ACC112 (cell line): ENCODE measurements around the gene ZNF260.

ENCODE experiments used
- H2AFZ ChIP-seq: fragments of 200-600 bp; sonication (generic); one replicate; pipeline ENCODE4 v1.6.0; 2017; ENCODE audit warnings: antibody characterized with exemption, low read length; ENCODE audit not compliant: unreplicated experiment
- H3K27ac ChIP-seq: fragments of 200-600 bp; sonication (generic); 2 replicates; pipeline ENCODE4 v1.5.1; 2014; ENCODE audit warnings: low read depth, mild to moderate bottlenecking, antibody characterized with exemption, low read length, moderate library complexity
- H3K27me3 ChIP-seq: fragments of 200-600 bp; sonication (generic); 2 replicates; pipeline ENCODE4 v1.6.1; 2014; ENCODE audit warnings: mild to moderate bottlenecking, antibody characterized with exemption, low read length, moderate library complexity, mixed read lengths; ENCODE audit not compliant: insufficient read depth
- H3K36me3 ChIP-seq: fragments of 200-600 bp; sonication (generic); 2 replicates; pipeline ENCODE4 v1.6.1; 2016; ENCODE audit warnings: mild to moderate bottlenecking, antibody characterized with exemption, low read length, moderate library complexity, mixed read lengths; ENCODE audit not compliant: insufficient read depth
- H3K4me1 ChIP-seq: fragments of 200-600 bp; sonication (generic); one replicate; pipeline ENCODE4 v1.6.1; 2016; ENCODE audit warnings: low read length, mixed read lengths; ENCODE audit not compliant: insufficient read depth, unreplicated experiment, control insufficient read depth
- H3K4me3 ChIP-seq: fragments of 200-600 bp; sonication (generic); 2 replicates; pipeline ENCODE4 v1.5.1; 2014; ENCODE audit warnings: mild to moderate bottlenecking, low read depth, low read length
- H3K79me2 ChIP-seq: fragments of 200-600 bp; sonication (generic); one replicate; pipeline ENCODE4 v1.6.0; 2016; ENCODE audit warnings: low read length; ENCODE audit not compliant: control insufficient read depth, unreplicated experiment, insufficient read depth

Gene ZNF260

GRCh38 chr19:36489118-36489919 lies 38.8 kb downstream of the ZNF260 start, which contains the start of gene ZNF566:
Gene ZNF566, minus strand, starts transcription at chr19:36489561. Its CDS starts 13,004 bp downstream, at chr19:36476557.
- peak within 1 kb of the TSS; percentile 84 for H3K27ac ChIP-seq
- H3K36me3 ChIP-seq: no peaks in the 10 kb centered on the region
- H3K79me2 ChIP-seq: peaks cover 13% of the 10 kb centered on the region
- H3K4me1 ChIP-seq: peaks cover 5% of the 10 kb centered on the region
- peak within 1 kb of the TSS; percentile 95 for H3K4me3 ChIP-seq
- H2AFZ ChIP-seq: peak within 1 kb of the TSS; percentile 99
- H3K27me3 ChIP-seq: no peaks in the 10 kb centered on the region

DNA sequence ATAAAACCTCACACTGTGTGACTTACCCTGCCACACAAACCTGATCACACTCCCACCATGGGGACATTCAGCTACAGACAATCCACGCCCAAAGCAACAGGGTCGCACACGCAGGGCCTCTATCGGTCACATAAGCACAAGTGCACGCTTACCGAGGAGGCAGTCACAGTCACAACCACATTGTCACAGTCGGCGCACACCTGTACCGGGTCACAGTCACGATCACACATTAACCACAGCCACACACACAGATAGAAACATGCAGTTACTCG lies 39.3 kb downstream of the ZNF260 start:
- Histone ChIP-seq H2AFZ (peak overlapping the region; percentile 99), H3K79me2 (peaks cover 13% of the 10 kb centered on the region), H3K4me3 (peak overlapping the region; percentile 95), H3K4me1 (peaks cover 5% of the 10 kb centered on the region), H3K36me3 (no peaks in the 10 kb centered on the region), H3K27me3 (no peaks in the 10 kb centered on the region), H3K27ac (no peak overlapping the region; the same call in 1 of the 2 replicates)

- Histone ChIP-seq H3K36me3 (no peaks in the 10 kb centered on the region), H2AFZ (peak overlapping the region; percentile 99), H3K4me1 (peaks cover 5% of the 10 kb centered on the region), H3K27ac (no peak overlapping the region), H3K79me2 (peaks cover 13% of the 10 kb centered on the region), H3K4me3 (peak overlapping the region; percentile 95), H3K27me3 (no peaks in the 10 kb centered on the region)
Measured at GRCh38 chr19:36488118-36488845, 39.8 kb downstream of the ZNF260 start.

GRCh38 chr19:36483653-36484052 lies 44.4 kb downstream of the ZNF260 start:
- Histone ChIP-seq H3K27me3 (no peaks in the 10 kb centered on the region), H3K4me3 (no peak overlapping the region), H3K27ac (no peak overlapping the region), H3K4me1 (peaks cover 5% of the 10 kb centered on the region), H3K36me3 (no peaks in the 10 kb centered on the region), H3K79me2 (peaks cover 10% of the 10 kb centered on the region), H2AFZ (no peak overlapping the region)

GRCh38 chr19:36482876-36483275 lies 45.2 kb downstream of the ZNF260 start:
- no peak overlapping the region for H3K4me3 ChIP-seq
- peaks cover 2% of the 10 kb centered on the region for H3K79me2 ChIP-seq
- no peaks in the 10 kb centered on the region for H3K4me1 ChIP-seq
- H2AFZ ChIP-seq: no peak overlapping the region
- H3K27ac ChIP-seq: no peak overlapping the region
- H3K36me3 ChIP-seq: no peaks in the 10 kb centered on the region
- no peaks in the 10 kb centered on the region for H3K27me3 ChIP-seq
